ENCODE data around the gene KIF6.

KIF6 gene

GRCh38 chr6:39760226-39760952, 35.2 kb upstream of the KIF6 start:
- ChIA-PET CTCF (no interaction called here), POLR2A (no interaction called here)
- TF ChIP-seq, protein P1, sequence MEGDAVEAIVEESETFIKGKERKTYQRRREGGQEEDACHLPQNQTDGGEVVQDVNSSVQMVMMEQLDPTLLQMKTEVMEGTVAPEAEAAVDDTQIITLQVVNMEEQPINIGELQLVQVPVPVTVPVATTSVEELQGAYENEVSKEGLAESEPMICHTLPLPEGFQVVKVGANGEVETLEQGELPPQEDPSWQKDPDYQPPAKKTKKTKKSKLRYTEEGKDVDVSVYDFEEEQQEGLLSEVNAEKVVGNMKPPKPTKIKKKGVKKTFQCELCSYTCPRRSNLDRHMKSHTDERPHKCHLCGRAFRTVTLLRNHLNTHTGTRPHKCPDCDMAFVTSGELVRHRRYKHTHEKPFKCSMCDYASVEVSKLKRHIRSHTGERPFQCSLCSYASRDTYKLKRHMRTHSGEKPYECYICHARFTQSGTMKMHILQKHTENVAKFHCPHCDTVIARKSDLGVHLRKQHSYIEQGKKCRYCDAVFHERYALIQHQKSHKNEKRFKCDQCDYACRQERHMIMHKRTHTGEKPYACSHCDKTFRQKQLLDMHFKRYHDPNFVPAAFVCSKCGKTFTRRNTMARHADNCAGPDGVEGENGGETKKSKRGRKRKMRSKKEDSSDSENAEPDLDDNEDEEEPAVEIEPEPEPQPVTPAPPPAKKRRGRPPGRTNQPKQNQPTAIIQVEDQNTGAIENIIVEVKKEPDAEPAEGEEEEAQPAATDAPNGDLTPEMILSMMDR (IDR thresholded peaks at IDR 0.05; ENCODE audit: control extremely low read depth, extremely low read depth, low read depth, missing control alignments): no peak
- no peak for DNase-seq (ENCODE audit: extremely low spot score)

- CTCF ChIA-PET: interaction anchor here (0.9 to 1.6 kb wide), 5 partner anchors 14 to 398 kb away, joined by 3 to 4 read pairs (median 3); no protein-coding TSS in a partner anchor
- DNase-seq (ENCODE audit: extremely low spot score): no peak
- TF ChIP-seq, protein P1 (IDR thresholded peaks at IDR 0.05; ENCODE audit: control extremely low read depth, extremely low read depth, low read depth, missing control alignments): no peak
- POLR2A ChIA-PET: no interaction called here
Observed at GRCh38 chr6:39758905-39759605, 33.8 kb upstream of the KIF6 start.

DNA sequence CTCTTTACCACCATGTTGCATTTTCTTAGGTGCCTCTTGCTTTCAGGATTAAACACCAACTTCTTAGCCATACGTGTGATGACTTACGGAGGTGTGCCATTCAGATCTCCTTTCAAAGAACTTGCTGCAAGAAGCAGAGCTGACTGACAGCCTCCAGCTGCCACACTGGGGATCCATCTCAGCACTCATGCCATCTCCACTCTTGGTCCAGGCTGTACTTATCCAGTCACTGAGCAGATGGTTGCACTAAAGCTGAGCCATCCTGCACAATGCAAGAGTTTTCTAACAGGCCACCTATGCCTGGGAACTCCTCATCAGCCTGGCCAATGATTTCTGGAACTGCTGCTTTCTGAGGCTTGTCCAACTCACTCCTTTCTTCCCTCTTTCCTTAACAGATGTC, 31.4 kb upstream of the KIF6 start:
- ChIA-PET POLR2A (no interaction called here), CTCF (no interaction called here)
- no peak for DNase-seq (ENCODE audit: extremely low spot score)
- TF ChIP-seq, protein P1 (IDR thresholded peaks at IDR 0.05; ENCODE audit: control extremely low read depth, extremely low read depth, low read depth, missing control alignments): no peak

GRCh38 chr6:39755231-39755630, 30.0 kb upstream of the KIF6 start:
- ChIA-PET POLR2A (no interaction called here), CTCF (no interaction called here)
- no peak for DNase-seq (ENCODE audit: extremely low spot score)
- TF ChIP-seq, protein P1 (IDR thresholded peaks at IDR 0.05; ENCODE audit: control extremely low read depth, extremely low read depth, low read depth, missing control alignments): no peak

DNA sequence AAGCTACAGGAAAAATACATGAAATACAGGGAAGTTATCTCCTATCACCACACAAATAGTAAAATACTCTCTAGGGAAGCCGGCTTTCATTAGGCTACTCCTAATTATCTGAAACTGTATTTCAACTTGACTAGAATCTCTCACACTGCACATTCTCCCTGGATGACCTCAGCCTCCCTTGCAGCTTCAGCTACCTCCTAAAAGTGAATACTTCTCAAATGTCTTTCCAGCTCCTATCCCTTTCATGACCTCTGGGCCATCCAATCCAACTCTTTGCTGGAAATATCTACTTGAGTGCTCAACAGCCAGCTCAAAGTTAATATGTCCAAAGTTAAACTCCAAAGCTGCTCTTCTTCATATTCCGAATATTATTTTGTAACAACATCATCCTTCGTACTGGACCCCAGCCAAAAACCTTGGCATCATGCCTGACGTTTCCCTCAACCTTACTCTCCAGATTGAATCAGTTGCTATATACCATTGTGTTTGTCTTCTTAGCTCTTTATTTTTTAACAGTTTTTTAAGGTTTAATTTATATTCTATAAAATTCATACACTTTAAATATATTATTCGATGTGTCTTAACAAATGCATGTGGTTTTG, 29.4 kb upstream of the KIF6 start:
- CTCF ChIA-PET: interaction anchor here (1.2 kb wide), 1 partner anchor 46 kb away, joined by 3 read pairs; no protein-coding TSS in a partner anchor
- no peak for DNase-seq (ENCODE audit: extremely low spot score)
- POLR2A ChIA-PET: no interaction called here
- TF ChIP-seq, protein P1 (IDR thresholded peaks at IDR 0.05; ENCODE audit: control extremely low read depth, extremely low read depth, low read depth, missing control alignments): no peak

DNA sequence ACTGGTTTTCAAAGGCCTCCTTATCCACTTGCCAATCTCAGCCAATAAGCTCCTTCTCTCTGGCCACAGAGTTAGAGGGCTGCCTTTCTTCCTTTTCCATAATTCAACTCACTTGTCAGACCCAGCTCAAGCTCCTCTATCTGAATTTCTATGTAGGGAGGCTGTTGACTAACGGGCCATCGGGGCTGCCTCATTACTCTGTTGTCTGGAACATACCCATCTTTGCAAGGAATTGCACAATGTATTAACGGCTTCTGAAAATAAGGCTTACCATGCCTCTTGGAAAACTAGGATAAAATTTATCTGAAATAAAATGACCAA, 28.5 kb upstream of the KIF6 start:
- TF ChIP-seq, protein P1 (IDR thresholded peaks at IDR 0.05; ENCODE audit: control extremely low read depth, extremely low read depth, low read depth, missing control alignments): no peak
- CTCF ChIA-PET: interaction anchor here (1.2 kb wide), 1 partner anchor 45 kb away, joined by 3 read pairs; no protein-coding TSS in a partner anchor
- POLR2A ChIA-PET: no interaction called here
- no peak for DNase-seq (ENCODE audit: extremely low spot score)
